Neural cell (in vitro differentiated cells): Measurements from ENCODE around the gene UBN2. TPM values are rescaled to one million over a fixed set of nuclear protein-coding genes. Genes with fewer than 3 reads are reported as not detected.

Source experiments
- H2AFZ ChIP-seq: fragments of 200-600, 300-800 bp; sonication (generic), shearing (Covaris generic); 2 replicates; pipeline ENCODE4 v1.6.0; 2014; ENCODE audit warnings: low read depth, mild to moderate bottlenecking, antibody characterized with exemption, low read length, moderate library complexity
- H3F3A ChIP-seq: fragments of 200-600 bp; shearing (Covaris generic); 2 replicates; pipeline ENCODE4 v1.6.1; 2016; ENCODE audit warnings: mild to moderate bottlenecking, moderate library complexity, mixed read lengths, antibody characterized with exemption, low read length; ENCODE audit not compliant: insufficient read depth, poor library complexity, severe bottlenecking
- H3K27ac ChIP-seq: fragments of 200-600, 300-800 bp; sonication (generic), shearing (Covaris generic); 2 replicates; pipeline ENCODE4 v1.5.1; 2014; ENCODE audit warnings: mild to moderate bottlenecking, low read length, moderate library complexity
- H3K27me3 ChIP-seq: fragments of 300-800, 200-600 bp; sonication (generic), shearing (Covaris generic); 2 replicates; pipeline ENCODE4 v1.6.0; 2014; ENCODE audit warnings: mild to moderate bottlenecking, low read depth, low read length, moderate library complexity; ENCODE audit not compliant: insufficient read depth
- H3K36me3 ChIP-seq: fragments of 300-800, 200-600 bp; sonication (generic), shearing (Covaris generic); 2 replicates; pipeline ENCODE4 v1.5.1; 2014; ENCODE audit warnings: mild to moderate bottlenecking, antibody characterized with exemption, low read length, moderate library complexity; ENCODE audit not compliant: insufficient read depth
- H3K4me2 ChIP-seq: fragments of 300-800, 200-600 bp; sonication (generic), shearing (Covaris generic); 2 replicates; pipeline ENCODE4 v1.6.0; 2014; ENCODE audit warnings: mild to moderate bottlenecking, low read length
- H3K4me3 ChIP-seq: fragments of 300-800, 200-600 bp; sonication (generic), shearing (Covaris generic); 2 replicates; pipeline ENCODE4 v1.5.1; 2014; ENCODE audit warnings: mild to moderate bottlenecking, low read length, moderate library complexity
- H3K79me2 ChIP-seq: fragments of 200-600 bp; shearing (Covaris generic); replicated peaks from 2 replicates; pipeline ENCODE4 v1.6.0; 2014; ENCODE audit warnings: mild to moderate bottlenecking, low read length, moderate library complexity; ENCODE audit not compliant: insufficient read depth
- H3K9ac ChIP-seq: fragments of 300-800, 200-600 bp; sonication (generic), shearing (Covaris generic); 2 replicates; pipeline ENCODE4 v1.6.1; 2016; ENCODE audit warnings: mild to moderate bottlenecking, low read length, mixed read lengths
- H3K9me2 ChIP-seq: fragments of 200-600 bp; shearing (Covaris generic); 2 replicates; pipeline ENCODE4 v1.6.1; 2016; ENCODE audit warnings: mild to moderate bottlenecking, low read length, mixed read lengths; ENCODE audit not compliant: insufficient read depth
- H3K9me3 ChIP-seq: fragments of 200-600, 300-800 bp; sonication (generic), shearing (Covaris generic); 2 replicates; pipeline ENCODE4 v1.6.1; 2016; ENCODE audit warnings: mild to moderate bottlenecking, mixed run types, low read length, moderate library complexity, mixed read lengths
- H4K20me1 ChIP-seq: fragments of 200-600 bp; shearing (Covaris generic); 2 replicates; pipeline ENCODE4 v1.6.1; 2016; ENCODE audit warnings: mild to moderate bottlenecking, mixed run types; ENCODE audit not compliant: insufficient read depth
- EP300 ChIP-seq: fragments of 450-650 bp; conservative IDR thresholded peaks from 2 replicates; pipeline ENCODE4 v1.6.1; 2014; ENCODE audit warnings: antibody characterized with exemption, mild to moderate bottlenecking, moderate library complexity; ENCODE audit not compliant: poor library complexity, severe bottlenecking
- EZH2 ChIP-seq: fragments of 200-600, 300-800 bp; shearing (Covaris generic), sonication (generic); IDR thresholded peaks from 2 replicates; pipeline ENCODE4 v1.6.1; 2014; ENCODE audit warnings: antibody characterized with exemption, low read length, borderline replicate concordance, mild to moderate bottlenecking; ENCODE audit not compliant: insufficient read depth, poor library complexity, severe bottlenecking
- MXI1 ChIP-seq: fragments of 450-650 bp; conservative IDR thresholded peaks from 2 replicates; pipeline ENCODE4 v1.6.1; 2014; ENCODE audit warnings: antibody characterized with exemption, mild to moderate bottlenecking; ENCODE audit not compliant: poor library complexity, severe bottlenecking
- POLR2AphosphoS5 ChIP-seq: IDR thresholded peaks from 2 replicates; pipeline ENCODE4 v1.6.1; 2012
- RAD21 ChIP-seq: fragments of 450-650 bp; conservative IDR thresholded peaks from 2 replicates; pipeline ENCODE4 v1.6.1; 2014; ENCODE audit warnings: antibody characterized with exemption, mild to moderate bottlenecking, moderate library complexity
- SMC3 ChIP-seq: fragments of 450-650 bp; conservative IDR thresholded peaks from 2 replicates; pipeline ENCODE4 v1.6.1; 2014; ENCODE audit warnings: antibody characterized with exemption, mild to moderate bottlenecking, moderate library complexity; ENCODE audit not compliant: poor library complexity
- TAF1 ChIP-seq: IDR thresholded peaks from 2 replicates; pipeline ENCODE4 v1.6.1; 2012; ENCODE audit warnings: low read depth
- polyA plus RNA-seq: library from polyadenylated mRNA; depleted of rRNA; stranded (reverse); fragments of >200 nt; gene quantifications from 2 replicates; pipeline ENCODE4 v1.2.3, GENCODE V29; 2014
- TF ChIP-seq, protein P1 (sequence below): fragments of 450-650 bp; IDR thresholded peaks from 2 replicates; pipeline ENCODE4 v1.5.1; 2014; ENCODE audit warnings: antibody characterized with exemption, mild to moderate bottlenecking, moderate library complexity; ENCODE audit not compliant: poor library complexity, severe bottlenecking
- TF ChIP-seq, protein P2 (sequence below): IDR thresholded peaks from 2 replicates; pipeline ENCODE4 v1.6.1; 2012; ENCODE audit warnings: borderline replicate concordance

The UBN2 gene
- polyA plus RNA-seq, 1 donor from 2014 or later = 18.2 TPM

DNA sequence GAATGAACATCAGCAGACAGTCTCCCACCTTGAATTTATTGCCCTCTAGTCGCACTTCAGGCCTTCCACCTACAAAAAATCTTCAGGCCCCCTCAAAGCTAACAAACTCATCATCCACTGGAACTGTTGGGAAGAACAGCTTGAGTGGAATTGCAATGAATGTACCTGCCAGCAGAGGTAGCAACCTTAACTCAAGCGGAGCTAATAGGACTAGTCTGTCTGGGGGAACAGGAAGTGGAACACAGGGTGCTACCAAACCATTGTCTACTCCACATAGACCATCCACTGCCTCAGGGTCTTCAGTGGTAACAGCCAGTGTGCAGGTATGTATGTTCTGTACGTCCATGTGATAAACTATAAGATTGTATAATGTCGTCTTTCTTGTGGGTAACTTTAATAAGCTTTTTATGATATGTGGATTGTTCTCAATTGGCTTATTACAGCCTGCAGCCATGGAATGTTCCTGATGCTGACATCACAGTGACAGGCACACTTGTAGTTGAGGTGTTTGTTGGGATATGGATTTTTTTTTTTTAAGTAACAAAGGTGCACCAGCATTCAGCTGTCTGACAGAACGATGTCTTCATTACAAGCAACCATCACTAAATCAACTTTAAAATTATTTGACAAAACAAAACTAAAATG is 53.3 kb downstream of the UBN2 start:
- H3K9ac ChIP-seq = no peak overlapping the region
- H3K27ac ChIP-seq = no peak overlapping the region
- H3K9me3 ChIP-seq = no peaks in the 10 kb centered on the region
- H3K4me3 ChIP-seq = no peak overlapping the region
- H4K20me1 ChIP-seq = no peaks in the 10 kb centered on the region
- no peaks in the 10 kb centered on the region for H3K27me3 ChIP-seq
- no peaks in the 10 kb centered on the region for H3K79me2 ChIP-seq
- H2AFZ ChIP-seq = no peak overlapping the region
- no peaks in the 10 kb centered on the region for H3F3A ChIP-seq
- TF ChIP-seq, protein P1, sequence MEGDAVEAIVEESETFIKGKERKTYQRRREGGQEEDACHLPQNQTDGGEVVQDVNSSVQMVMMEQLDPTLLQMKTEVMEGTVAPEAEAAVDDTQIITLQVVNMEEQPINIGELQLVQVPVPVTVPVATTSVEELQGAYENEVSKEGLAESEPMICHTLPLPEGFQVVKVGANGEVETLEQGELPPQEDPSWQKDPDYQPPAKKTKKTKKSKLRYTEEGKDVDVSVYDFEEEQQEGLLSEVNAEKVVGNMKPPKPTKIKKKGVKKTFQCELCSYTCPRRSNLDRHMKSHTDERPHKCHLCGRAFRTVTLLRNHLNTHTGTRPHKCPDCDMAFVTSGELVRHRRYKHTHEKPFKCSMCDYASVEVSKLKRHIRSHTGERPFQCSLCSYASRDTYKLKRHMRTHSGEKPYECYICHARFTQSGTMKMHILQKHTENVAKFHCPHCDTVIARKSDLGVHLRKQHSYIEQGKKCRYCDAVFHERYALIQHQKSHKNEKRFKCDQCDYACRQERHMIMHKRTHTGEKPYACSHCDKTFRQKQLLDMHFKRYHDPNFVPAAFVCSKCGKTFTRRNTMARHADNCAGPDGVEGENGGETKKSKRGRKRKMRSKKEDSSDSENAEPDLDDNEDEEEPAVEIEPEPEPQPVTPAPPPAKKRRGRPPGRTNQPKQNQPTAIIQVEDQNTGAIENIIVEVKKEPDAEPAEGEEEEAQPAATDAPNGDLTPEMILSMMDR = no peak
- no peak for TF ChIP-seq EZH2
- no peak overlapping the region for H3K4me2 ChIP-seq
- H3K36me3 ChIP-seq = peaks cover 12% of the 10 kb centered on the region
- H3K9me2 ChIP-seq = no peaks in the 10 kb centered on the region

DNA sequence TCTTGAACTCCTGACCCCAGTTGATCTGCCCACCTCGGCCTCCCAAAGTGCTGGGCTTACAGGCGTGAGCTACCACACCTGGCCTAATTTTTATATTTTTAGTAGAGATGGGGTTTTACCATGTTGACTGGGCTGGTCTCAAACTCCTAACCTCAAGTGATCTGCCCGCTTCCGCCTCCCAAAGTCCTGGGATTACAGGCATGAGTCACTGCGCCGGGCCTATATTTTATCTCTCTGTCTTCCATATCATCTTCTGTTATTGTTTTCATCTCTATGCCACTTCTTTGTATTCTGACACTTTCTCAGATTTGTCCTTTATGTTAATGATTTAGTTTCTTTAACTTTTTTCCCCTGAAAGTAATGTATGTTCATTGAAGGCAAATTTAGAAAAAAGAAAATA is 55.1 kb downstream of the UBN2 start:
- H3K4me2 ChIP-seq = no peak overlapping the region
- H3F3A ChIP-seq = no peaks in the 10 kb centered on the region
- H3K9ac ChIP-seq = no peak overlapping the region
- H3K27ac ChIP-seq = no peak overlapping the region
- no peak overlapping the region for H2AFZ ChIP-seq
- no peaks in the 10 kb centered on the region for H4K20me1 ChIP-seq
- H3K79me2 ChIP-seq = no peaks in the 10 kb centered on the region
- TF ChIP-seq, protein P2, sequence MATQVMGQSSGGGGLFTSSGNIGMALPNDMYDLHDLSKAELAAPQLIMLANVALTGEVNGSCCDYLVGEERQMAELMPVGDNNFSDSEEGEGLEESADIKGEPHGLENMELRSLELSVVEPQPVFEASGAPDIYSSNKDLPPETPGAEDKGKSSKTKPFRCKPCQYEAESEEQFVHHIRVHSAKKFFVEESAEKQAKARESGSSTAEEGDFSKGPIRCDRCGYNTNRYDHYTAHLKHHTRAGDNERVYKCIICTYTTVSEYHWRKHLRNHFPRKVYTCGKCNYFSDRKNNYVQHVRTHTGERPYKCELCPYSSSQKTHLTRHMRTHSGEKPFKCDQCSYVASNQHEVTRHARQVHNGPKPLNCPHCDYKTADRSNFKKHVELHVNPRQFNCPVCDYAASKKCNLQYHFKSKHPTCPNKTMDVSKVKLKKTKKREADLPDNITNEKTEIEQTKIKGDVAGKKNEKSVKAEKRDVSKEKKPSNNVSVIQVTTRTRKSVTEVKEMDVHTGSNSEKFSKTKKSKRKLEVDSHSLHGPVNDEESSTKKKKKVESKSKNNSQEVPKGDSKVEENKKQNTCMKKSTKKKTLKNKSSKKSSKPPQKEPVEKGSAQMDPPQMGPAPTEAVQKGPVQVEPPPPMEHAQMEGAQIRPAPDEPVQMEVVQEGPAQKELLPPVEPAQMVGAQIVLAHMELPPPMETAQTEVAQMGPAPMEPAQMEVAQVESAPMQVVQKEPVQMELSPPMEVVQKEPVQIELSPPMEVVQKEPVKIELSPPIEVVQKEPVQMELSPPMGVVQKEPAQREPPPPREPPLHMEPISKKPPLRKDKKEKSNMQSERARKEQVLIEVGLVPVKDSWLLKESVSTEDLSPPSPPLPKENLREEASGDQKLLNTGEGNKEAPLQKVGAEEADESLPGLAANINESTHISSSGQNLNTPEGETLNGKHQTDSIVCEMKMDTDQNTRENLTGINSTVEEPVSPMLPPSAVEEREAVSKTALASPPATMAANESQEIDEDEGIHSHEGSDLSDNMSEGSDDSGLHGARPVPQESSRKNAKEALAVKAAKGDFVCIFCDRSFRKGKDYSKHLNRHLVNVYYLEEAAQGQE = no peak
- TF ChIP-seq TAF1 = no peak
- TF ChIP-seq POLR2AphosphoS5 = no peak
- no peak for TF ChIP-seq SMC3
- no peaks in the 10 kb centered on the region for H3K9me3 ChIP-seq
- no peak overlapping the region for H3K4me3 ChIP-seq
- H3K27me3 ChIP-seq = no peaks in the 10 kb centered on the region
- H3K36me3 ChIP-seq = peaks cover 12% of the 10 kb centered on the region
- no peaks in the 10 kb centered on the region for H3K9me2 ChIP-seq

DNA sequence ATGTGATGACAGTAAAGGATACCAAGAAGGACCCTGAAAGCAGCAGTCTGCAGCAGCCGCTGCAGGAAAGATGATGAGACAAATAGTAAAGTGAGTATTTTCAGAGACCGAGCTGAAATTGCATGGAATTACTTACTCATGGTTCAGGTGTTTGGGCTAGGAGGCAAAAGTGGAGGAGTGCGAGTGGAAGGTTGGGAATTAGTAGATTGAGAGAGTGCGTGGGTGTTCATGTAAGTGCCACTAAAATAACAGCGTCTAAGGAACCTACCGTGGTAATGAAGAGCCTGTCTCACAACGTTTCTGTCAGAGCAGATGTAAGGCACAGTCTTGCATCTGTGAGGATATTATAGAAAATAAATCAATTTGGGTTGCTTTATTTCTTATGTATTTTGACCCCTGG is 61.8 kb downstream of the UBN2 start:
- no peak overlapping the region for H3K27ac ChIP-seq
- H3K9ac ChIP-seq = no peak overlapping the region
- TF ChIP-seq, protein P1 = no peak
- TF ChIP-seq TAF1 = no peak
- no peak for TF ChIP-seq MXI1
- TF ChIP-seq EP300 = no peak
- no peak for TF ChIP-seq RAD21
- no peak for TF ChIP-seq EZH2
- H3K27me3 ChIP-seq = no peaks in the 10 kb centered on the region
- no peak overlapping the region for H3K4me3 ChIP-seq
- H3F3A ChIP-seq = no peaks in the 10 kb centered on the region
- H3K4me2 ChIP-seq = no peak overlapping the region
- H2AFZ ChIP-seq = no peak overlapping the region
- no peaks in the 10 kb centered on the region for H4K20me1 ChIP-seq
- H3K9me3 ChIP-seq = no peaks in the 10 kb centered on the region
- no peaks in the 10 kb centered on the region for H3K79me2 ChIP-seq
- no peaks in the 10 kb centered on the region for H3K9me2 ChIP-seq
- peaks cover 8% of the 10 kb centered on the region for H3K36me3 ChIP-seq
